Colonic mucosa (tissue), 4 donors: ENCODE measurements around the gene ACTR3C. TPM values are rescaled to one million over a fixed set of nuclear protein-coding genes. Genes with fewer than 3 reads are reported as not detected.
"Not testable (repeated sequence)": the region's sequence is repeated elsewhere in the genome, so short reads cannot be mapped to it uniquely, and the experiment has no call there.

Experiments
- DNase-seq: peaks from one replicate; pipeline ENCODE4 v3.0.0-alpha.2; 2020
- H3K27ac ChIP-seq: fragments of 200-600 bp; one replicate; pipeline ENCODE4 v1.8.0; 2021
- H3K27me3 ChIP-seq: fragments of 200-600 bp; one replicate; pipeline ENCODE4 v1.8.0; 2021
- H3K36me3 ChIP-seq: fragments of 200-600 bp; one replicate; pipeline ENCODE4 v1.8.0; 2021
- H3K4me1 ChIP-seq: fragments of 200-600 bp; one replicate; pipeline ENCODE4 v1.8.0; 2021; ENCODE audit warnings: mild to moderate bottlenecking
- H3K4me3 ChIP-seq: fragments of 200-600 bp; one replicate; pipeline ENCODE4 v1.8.0; 2021
- H3K9ac ChIP-seq, 2 donors: one replicate each; pipeline ENCODE4 v1.7.0; 2013; ENCODE audit warnings: control low read depth in 2 of 2, low read depth in 2 of 2, low read length in 2 of 2
- H3K9me3 ChIP-seq: fragments of 200-600 bp; one replicate; pipeline ENCODE4 v1.8.0; 2021
- intact Hi-C: fragments of 100-400 bp; cut with DNase I; formaldehyde crosslinking; loops from one replicate; pipeline ENCODE4 v1.14.1; 2022
- total RNA-seq, 2 donors: library from RNA; stranded (reverse); fragmentation: NEBNext Ultra II Directional in 1 of 2; extraction: Animal tissue kit (Norgen Biotek cat#: 25700) in 1 of 2; gene quantifications; one replicate each; pipeline ENCODE4 v1.2.1, GENCODE V29; 2021
- TF ChIP-seq, protein P1 (sequence below): fragments of 200-600 bp; IDR thresholded peaks from one replicate; pipeline ENCODE4 v1.8.0; 2022; ENCODE audit warnings: antibody characterized with exemption, mild to moderate bottlenecking
- donor health status: healthy.
- donor health status: DM: no; HTN: no; CAD: no.
- donor health status: DM: no; HTN: no; CAD: no.

Gene ACTR3C
- total RNA-seq, 2 donors from 2014 or later: 17.6 to 29.6 TPM

DNA sequence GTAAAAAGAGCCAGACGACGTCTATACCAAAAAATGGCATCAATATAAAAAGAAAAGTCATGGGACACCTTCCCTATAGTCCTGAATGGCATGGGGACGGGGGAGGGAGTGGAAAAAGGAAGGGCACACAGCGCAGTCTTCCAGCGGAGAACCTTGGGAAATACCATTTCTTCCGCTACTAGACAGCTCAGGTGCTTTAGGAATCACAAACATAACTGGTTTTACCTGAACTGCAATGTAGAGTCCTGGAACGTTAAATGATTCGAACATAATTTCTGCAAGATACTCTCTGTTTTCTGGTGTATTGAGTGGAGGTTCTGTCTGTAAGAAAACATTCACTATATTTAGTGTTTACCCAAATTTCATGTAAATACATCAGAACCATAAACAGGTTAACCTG, 28.3 kb downstream of the ACTR3C start:
- H3K27me3 ChIP-seq, DNase-seq, H3K9me3 ChIP-seq, H3K36me3 ChIP-seq, H3K4me1 ChIP-seq, intact Hi-C loops, H3K9ac ChIP-seq, H3K4me3 ChIP-seq, H3K27ac ChIP-seq: not testable (repeated sequence)

DNA sequence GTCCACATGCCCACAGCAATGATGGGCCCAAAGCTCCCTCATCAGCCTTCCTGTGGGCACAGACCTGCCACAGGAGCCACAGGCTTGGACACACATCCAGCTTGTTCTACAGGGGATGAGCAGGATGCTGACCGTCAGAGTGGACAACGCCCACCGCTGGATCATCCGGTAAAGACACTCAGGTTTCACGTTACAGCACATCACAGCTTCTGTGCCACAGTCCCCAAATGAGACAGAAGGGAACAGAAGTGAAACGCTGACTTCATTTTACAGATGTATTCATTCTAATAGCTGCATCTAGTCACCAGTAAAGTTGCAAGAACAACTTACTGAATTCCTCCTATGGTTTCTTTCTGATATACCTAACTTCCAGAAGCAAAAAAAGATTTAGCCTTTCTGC, 33.0 kb downstream of the ACTR3C start:
- intact Hi-C loops, H3K27me3 ChIP-seq: not testable (repeated sequence)

DNA sequence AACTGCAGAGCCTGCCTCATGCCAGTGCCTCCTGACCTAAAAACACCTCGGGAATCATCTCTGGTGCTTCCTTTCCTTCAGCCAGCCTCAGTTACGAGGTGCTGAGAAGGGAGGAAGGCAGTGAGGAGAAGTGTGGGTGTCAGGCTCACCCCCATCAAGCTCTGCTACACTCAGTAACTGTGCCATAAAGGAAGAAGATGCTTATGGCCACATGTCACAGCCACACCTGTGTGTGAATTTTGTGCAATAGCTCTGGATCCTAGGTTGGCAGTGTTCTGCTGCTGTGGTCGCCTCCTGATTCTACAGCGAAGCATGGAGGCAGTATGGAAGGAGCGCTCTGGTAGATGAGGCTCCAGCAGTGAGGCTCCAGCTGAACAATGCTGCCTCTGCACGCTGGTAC, 34.5 kb downstream of the ACTR3C start:
- H3K36me3 ChIP-seq, H3K9me3 ChIP-seq, H3K4me3 ChIP-seq, H3K9ac ChIP-seq, H3K27me3 ChIP-seq, H3K27ac ChIP-seq, DNase-seq, H3K4me1 ChIP-seq: not testable (repeated sequence)
- intact Hi-C loops: loop anchor here (10.0 kb wide), 1 partner anchor 126 kb away; no protein-coding TSS in a partner anchor

More for the DNA sequence above, 33.0 kb downstream of the ACTR3C start:
- DNase-seq, H3K36me3 ChIP-seq, H3K4me3 ChIP-seq, H3K9me3 ChIP-seq, H3K9ac ChIP-seq, H3K27ac ChIP-seq, H3K4me1 ChIP-seq: not testable (repeated sequence)

DNA sequence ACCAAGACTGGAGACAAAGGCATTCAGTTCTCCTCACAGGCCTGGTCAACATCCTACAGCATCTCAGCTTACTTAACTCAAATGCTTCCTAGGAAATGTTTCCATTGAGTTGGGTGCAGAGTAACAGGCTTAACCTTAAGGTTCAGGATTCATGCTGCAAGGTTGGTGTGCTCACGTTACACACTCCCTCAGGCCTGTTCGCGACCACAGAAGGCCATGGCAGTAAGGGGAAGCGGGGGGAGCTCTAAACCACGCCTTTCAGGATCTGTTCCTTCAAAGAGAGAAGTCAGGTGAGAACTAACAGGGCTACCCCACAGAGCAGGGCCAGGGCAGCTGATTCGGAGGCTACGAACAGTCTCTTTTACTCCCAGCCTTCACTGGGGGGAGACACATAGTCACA, 35.5 kb downstream of the ACTR3C start:
- not testable (repeated sequence) for H3K36me3 ChIP-seq, H3K4me1 ChIP-seq, H3K9ac ChIP-seq, H3K4me3 ChIP-seq, DNase-seq, H3K27ac ChIP-seq, H3K27me3 ChIP-seq, H3K9me3 ChIP-seq
- intact Hi-C loops: loop anchor here (10.0 kb wide), 1 partner anchor 127 kb away; no protein-coding TSS in a partner anchor

DNA sequence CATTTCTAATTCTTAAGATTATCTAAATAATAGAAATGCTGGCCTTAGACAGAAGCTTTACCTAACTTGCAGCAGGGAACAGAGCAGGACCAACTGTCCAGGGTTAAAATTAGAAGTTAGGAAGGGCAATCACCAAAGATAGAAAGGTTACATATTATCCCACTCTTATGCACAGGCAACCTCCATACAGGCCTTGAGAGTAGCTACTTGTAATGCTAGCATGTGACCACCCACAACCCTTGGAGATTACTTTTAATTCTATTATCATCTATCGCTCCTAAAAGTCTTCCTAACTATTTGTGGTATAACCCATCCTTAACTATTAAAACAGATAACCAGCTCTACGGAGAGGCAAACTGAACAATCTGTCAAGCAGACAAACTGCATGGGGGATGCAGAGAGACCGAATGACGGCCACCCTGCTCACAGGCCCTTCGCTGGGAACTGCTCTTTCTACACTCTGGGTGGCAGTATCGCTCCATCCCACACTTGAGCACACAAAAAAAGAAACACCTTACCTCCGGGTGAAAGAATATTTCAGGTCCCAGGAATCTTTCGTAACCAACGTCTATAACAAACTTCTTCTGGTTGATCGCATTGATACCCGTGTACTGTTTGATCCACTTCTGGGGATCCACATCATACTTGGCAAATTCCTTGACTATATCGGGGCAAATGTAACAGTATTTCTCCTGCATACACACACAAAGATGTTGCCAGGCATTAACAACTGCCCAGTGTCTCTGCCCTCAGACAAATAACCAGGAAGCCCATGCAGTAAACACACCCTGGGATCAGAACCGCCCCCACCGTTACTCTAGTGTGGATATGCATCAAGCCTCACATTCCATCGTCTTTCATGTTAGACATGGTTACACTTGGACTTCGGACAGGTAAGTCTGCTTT, 37.2 kb downstream of the ACTR3C start:
- not testable (repeated sequence) for H3K27me3 ChIP-seq, H3K36me3 ChIP-seq, H3K4me3 ChIP-seq, H3K9me3 ChIP-seq, DNase-seq, H3K4me1 ChIP-seq, H3K9ac ChIP-seq, H3K27ac ChIP-seq
- intact Hi-C loops: loop anchor here (10.0 kb wide), 1 partner anchor 129 kb away; no protein-coding TSS in a partner anchor
- TF ChIP-seq, protein P1, sequence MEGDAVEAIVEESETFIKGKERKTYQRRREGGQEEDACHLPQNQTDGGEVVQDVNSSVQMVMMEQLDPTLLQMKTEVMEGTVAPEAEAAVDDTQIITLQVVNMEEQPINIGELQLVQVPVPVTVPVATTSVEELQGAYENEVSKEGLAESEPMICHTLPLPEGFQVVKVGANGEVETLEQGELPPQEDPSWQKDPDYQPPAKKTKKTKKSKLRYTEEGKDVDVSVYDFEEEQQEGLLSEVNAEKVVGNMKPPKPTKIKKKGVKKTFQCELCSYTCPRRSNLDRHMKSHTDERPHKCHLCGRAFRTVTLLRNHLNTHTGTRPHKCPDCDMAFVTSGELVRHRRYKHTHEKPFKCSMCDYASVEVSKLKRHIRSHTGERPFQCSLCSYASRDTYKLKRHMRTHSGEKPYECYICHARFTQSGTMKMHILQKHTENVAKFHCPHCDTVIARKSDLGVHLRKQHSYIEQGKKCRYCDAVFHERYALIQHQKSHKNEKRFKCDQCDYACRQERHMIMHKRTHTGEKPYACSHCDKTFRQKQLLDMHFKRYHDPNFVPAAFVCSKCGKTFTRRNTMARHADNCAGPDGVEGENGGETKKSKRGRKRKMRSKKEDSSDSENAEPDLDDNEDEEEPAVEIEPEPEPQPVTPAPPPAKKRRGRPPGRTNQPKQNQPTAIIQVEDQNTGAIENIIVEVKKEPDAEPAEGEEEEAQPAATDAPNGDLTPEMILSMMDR: peak; percentile 49

DNA sequence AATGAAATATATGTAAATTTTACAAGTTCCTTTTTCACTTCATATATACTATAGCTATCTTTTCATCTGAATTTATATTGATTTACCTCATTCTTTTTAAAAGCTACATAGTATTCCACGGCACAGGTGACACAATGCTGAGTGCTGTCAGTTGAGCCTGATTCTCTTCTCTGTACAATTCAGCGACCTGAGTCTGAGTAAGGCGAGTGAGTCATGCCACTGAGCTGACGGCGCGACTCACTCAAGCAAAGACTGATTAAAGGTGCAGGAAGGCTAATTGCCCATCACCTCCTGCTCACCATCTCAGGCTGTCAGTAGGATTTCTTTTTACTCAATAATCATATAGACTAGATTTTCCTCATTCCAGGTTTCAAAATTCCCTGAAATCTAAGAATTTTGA, 39.7 kb downstream of the ACTR3C start:
- H3K4me1 ChIP-seq, H3K27ac ChIP-seq, H3K27me3 ChIP-seq, H3K9me3 ChIP-seq, H3K4me3 ChIP-seq, H3K9ac ChIP-seq, H3K36me3 ChIP-seq, DNase-seq: not testable (repeated sequence)
- intact Hi-C loops: loop anchor here (10.0 kb wide), 1 partner anchor 131 kb away; no protein-coding TSS in a partner anchor

DNA sequence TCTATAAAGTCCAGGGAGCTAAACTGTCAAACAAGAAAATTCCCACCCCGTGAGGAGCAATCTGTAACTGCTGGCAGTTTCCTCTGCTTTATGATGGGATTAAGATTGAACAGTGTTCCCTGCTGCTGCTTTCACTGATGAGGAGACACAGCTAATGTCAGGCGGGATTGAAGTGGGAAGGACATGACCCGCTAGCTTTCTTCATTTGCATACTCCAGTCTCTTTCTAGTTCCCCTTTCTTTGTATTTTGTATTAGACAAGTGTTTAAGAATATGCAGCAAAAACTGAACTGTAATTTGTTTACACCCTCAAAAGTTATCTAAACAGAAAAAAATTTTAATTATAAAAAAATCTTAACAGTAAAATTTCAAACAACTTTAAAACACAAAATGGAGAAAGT, 40.2 kb downstream of the ACTR3C start:
- not testable (repeated sequence) for H3K4me1 ChIP-seq, H3K9me3 ChIP-seq, H3K4me3 ChIP-seq, H3K27me3 ChIP-seq, H3K27ac ChIP-seq, DNase-seq, H3K36me3 ChIP-seq, H3K9ac ChIP-seq
- intact Hi-C loops: loop anchor here (10.0 kb wide), 1 partner anchor 132 kb away; no protein-coding TSS in a partner anchor

DNA sequence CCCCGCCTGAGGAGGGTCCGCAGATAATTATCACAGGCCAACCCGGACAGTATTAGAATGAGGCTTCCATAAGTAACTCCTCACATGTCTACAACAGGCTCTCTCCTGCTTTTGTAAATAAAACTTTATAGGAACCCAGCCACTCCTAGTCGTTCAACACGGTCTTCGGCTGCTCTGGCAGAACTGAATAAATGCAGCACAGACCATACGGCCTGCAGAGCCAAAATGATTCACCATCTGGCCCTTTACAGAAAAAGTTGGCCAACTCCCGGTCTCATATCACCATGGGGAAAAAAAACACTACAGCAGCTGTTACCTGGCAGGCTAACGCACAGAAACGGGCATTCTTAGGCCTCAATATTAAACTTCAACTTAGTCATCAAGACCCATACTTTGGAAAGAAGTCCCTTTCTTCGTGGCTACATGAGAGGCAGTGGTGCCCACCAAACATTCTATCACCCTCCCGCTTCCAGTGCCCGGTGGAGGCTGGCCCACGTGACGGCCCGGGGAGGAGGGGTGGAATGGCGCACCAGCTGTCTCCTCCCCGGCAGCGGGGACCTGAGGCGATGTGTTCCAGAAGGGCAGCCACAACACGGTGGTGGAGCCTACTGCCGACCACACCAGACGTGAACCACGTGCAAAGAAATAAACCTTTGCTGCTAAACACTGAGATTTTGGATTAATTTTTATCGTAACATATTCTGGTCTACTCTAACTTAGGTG, 41.5 kb downstream of the ACTR3C start:
- not testable (repeated sequence) for H3K9ac ChIP-seq, DNase-seq, H3K27ac ChIP-seq, H3K9me3 ChIP-seq, H3K27me3 ChIP-seq, H3K36me3 ChIP-seq, H3K4me3 ChIP-seq, H3K4me1 ChIP-seq
- intact Hi-C loops: loop anchor here (10.0 kb wide), 1 partner anchor 133 kb away; no protein-coding TSS in a partner anchor

DNA sequence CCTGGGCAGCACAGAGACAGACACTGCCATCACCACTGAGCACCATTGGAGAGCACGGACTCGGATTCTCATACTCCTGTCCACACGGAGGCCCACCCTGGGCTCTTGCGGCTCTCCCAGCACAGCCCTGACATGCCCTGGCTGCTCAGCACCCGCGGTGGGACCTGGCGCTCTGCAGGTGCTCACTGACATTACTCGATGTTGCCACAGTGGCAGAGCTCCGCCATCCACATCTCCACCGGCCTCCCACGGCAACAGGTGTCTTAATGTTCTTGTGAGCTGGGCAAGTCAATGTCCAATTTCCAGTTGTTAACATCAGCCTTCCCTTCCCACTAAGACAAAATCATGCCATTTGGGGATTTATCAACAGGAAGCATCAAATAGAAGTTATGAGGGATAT, 45.0 kb downstream of the ACTR3C start:
- H3K4me3 ChIP-seq, H3K27me3 ChIP-seq, H3K9ac ChIP-seq, H3K4me1 ChIP-seq, H3K27ac ChIP-seq, intact Hi-C loops, H3K9me3 ChIP-seq, H3K36me3 ChIP-seq, DNase-seq: not testable (repeated sequence)
